Activated CD4-positive, CD25-positive, alpha-beta regulatory T cell treated with anti-CD3 and anti-CD28 coated beads, Interleukin-2, amount 50 U/mL, for 72 hours (primary cell): ENCODE data around the gene BAZ2B.

Experiments
- DNase-seq: peaks from one replicate; pipeline ENCODE4 v3.0.0; 2021

The BAZ2B gene

GRCh38 chr2:159615367-159616285 is 722 bp downstream of the BAZ2B start:
- DNase-seq: peak; percentile 43

DNA sequence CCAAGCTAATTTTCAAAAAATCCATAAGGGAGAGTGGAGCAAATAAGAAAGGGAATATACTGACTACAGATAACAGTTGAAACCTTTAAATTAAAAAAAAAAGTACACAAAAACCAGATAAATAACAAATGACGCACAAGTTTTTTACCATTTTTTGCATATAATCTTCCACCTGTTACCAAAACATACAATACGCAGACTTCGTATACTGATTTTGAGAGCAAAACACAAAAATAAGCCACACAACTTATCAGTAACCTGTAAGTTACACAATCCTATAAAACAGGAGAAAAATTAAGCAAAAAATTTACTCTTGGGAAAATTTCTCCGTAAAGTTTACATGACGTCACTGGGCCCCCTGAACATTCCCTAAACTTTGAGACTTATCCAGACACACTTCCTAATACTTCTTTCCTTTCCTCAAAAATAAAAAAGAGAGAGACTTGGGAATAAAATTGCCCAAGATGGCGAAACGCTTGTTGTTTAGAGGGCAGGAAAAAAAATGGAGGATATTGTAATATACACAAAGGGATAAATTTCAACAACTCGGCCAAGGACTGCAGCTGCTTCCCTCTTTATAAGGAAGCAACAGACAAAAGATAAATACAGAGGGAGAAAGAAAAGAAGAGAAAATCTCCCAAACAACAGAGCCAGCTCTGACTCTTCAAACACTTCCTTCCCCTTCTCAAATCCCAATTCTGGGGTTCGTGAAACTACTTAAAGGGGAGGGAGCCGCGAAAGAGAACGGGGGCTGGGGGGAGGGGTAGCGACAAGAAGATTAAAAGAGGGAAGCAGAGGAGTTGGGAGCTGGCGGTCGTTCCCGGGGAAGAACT is 1.6 kb downstream of the BAZ2B start:
- DNase-seq: no peak

GRCh38 chr2:159613651-159614285 is 2.6 kb downstream of the BAZ2B start:
- no peak for DNase-seq

GRCh38 chr2:159613091-159613490 is 3.3 kb downstream of the BAZ2B start:
- no peak for DNase-seq

- no peak for DNase-seq
These were observed 4.0 kb downstream of the BAZ2B start for GRCh38 chr2:159612255-159612901.

- no peak for DNase-seq
These were observed 6.4 kb downstream of the BAZ2B start for GRCh38 chr2:159609811-159610549.

DNA sequence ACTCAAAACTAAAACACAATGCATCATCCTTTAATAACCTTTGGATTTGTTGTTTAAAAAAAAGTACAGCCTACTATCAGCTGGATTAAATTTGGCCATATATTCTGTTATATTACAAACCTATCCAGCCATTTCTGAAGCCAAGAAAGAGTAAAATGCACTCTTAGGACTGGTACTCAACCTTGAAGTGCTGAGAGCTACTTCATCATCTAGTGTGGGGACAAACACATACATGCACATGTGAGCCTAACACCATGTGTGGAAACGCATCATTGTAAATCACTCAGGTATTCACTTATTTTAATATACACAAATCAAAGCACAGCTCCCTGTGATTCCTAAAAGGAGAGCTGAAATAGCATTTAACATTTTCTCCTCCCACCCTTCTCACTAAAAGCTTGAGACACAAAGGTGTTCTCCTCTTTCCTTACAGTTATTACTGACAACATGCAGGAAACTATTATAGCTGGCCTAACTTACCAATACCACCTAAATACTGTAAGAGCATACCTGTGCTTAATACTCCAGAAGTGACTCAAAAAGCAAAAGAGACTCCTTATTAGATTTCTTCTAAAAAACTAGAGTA is 7.5 kb downstream of the BAZ2B start:
- no peak for DNase-seq

DNA sequence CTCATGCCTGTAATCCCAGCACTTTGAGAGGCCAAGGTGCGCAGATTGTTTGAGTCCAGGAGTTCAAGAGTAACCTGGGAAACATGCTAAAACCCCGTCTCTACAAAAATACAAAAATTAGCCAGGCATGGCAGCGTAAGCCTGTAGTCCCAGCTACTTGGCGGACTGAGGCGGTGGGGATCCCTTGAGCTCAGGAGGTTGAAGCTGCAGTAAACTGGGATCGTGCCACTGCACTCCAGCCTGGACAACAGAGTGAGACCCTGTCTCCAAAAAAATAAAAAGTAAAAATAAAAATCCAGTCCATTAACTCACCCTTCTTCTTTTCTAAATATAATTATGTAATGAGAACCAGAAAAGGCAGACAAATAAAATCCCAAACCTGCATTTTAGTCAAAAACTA is 8.2 kb downstream of the BAZ2B start:
- DNase-seq: no peak

DNA sequence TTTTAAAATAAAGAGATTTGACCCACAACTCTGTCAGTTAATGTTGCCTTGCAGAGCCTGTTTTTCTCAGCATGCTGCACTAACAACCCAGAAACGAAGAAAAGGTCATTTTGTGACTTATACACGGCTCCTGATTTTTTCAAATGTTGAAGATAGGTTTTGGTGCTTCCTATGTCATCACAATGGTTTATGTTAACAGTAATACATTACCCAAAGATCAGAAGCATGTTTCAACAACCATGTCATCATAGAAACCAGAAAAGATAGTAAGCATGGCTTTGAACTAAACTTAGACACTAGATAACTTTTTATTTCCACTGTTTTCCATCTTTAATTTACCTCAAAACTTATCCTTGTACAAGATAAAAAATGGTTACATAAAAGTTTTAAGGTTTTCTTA is 10.1 kb downstream of the BAZ2B start:
- no peak for DNase-seq

DNA sequence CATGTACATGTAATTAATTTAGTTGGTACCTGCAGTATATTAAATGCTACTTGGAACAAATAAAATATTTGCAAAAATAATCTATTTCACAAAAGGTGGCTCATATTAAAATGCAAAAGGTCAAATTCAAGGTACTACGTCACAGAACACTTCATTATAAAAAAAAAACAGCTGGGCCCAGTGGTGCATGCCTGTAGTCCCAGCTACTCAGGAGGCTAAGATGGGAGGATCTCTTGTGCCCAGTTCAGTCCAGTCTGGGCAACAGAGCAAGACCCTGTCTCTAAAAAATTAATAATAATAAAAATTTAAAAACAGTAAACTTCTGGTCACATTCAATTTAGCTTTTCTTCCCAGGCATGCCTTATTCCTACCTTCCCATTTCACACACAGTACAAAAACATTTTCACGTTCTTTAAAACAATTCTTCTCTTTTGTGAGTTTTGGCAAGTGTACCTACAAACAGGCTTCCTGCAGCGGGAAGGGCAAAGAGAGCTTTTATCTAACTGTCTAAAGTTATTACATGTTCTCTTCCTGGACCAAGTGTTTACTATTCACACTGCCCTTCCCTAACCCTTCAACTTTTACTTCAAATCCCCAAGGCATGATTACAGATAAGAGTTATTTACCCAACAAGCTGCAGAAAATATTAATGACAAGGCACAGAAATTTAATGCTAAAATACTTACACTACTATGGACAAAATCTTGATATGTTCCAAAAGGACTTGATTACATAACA is 10.7 kb downstream of the BAZ2B start:
- DNase-seq: no peak

DNA sequence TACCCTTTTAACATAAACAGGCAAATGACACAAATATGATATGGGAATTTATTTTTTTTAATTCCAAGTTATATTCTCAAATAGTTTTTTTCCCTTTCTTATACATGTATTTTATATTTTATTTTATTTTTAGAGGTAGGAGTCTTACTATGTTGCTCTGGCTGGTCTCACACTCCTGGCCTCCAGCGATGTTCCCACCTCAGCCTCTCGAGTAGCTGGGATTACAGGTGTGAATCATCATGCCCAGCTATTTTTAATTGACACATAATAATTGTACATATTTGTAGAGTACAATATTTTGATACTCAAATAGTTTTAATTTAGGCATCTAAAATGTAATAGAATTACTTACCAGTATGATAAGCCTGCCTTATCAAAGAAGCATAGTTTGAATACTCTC is 12.2 kb downstream of the BAZ2B start:
- DNase-seq: no peak

GRCh38 chr2:159600752-159601151 is 15.6 kb downstream of the BAZ2B start:
- no peak for DNase-seq

DNA sequence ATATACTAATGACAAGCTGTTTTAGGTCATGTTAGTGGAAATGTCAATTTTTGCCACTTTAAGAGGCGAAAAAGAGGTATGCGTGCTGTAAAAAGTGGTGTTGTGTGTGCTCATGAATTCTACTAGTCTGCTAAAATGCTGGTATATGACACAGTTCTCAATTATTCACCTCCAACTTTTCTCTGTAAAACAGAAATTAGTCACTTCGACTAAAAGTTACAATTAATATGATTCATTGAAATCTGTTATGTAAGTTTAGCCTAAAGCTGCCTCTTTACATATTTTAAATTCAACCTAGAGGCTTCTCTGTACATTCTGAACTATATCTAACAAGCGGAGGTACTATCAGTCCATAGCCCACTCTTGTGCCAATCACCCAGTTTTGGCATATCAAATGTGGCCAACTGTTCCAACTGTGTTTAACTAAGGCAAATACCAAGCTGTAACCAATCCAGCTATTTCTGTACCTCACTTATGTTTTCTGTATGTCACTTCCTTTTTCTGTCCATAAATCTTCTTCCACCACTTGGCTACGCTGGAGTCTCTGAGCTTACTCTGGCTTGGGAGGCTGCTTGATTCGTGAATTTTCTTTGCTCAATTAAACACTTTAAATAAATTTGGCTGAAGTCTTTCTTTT is 20.8 kb downstream of the BAZ2B start:
- DNase-seq: no peak

- DNase-seq: no peak
These were observed 23.9 kb downstream of the BAZ2B start for GRCh38 chr2:159592441-159592840.

DNA sequence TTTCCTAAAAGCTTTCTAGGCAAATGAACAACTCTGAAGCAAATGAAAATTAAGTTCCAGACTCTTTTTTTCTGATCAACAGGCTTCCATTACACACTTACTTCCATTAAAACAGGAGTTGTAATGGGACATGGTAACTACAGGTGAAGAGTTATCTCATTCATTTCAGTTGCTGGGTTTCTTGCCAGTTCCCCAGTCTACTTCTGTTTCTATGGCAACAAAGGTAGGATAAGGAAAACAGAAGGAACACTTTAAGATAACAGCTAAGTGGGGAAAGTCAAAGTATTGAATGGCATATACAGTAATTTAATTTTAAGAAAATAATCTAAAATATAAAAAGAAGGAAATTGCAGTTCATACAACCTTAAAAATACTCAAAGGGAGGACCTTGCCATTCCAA is 25.1 kb downstream of the BAZ2B start:
- DNase-seq: no peak

- DNase-seq: no peak
These were observed 27.1 kb downstream of the BAZ2B start for GRCh38 chr2:159589286-159589685.

- no peak for DNase-seq
These were observed 30.3 kb downstream of the BAZ2B start for GRCh38 chr2:159586034-159586433.

- no peak for DNase-seq
These were observed 30.7 kb downstream of the BAZ2B start for GRCh38 chr2:159585622-159586021.

DNA sequence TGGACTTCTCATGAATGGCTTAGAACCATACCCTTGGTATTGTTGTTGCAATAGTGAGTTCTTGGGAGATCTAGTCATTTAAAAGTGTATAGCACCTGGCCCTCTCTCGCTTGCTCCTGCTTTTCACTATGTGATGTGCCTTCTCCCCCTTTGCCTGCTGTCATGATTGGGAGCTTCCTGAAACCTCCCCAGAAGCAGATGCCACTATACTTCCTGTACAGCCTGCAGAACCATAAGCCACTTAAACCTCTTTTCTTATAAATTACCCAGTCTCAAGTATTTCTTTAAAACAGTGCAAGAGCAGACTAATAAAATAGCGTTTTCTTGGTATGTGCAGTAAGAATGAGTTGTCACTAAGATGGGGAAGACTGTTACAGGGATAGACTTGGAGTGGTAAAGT is 31.6 kb downstream of the BAZ2B start:
- DNase-seq: no peak

GRCh38 chr2:159573846-159574606 is 42.3 kb downstream of the BAZ2B start:
- no peak for DNase-seq
